HepG2 (cell line): Measurements from ENCODE around the gene CACNA1D.

Experiments
- HDAC2 ChIP-seq: sonication (generic); formaldehyde crosslinking; IDR thresholded peaks from 2 replicates; pipeline ENCODE4 v1.4.0; 2020; ENCODE audit warnings: missing genetic modification reagents
- MEIS1 ChIP-seq: sonication (generic); formaldehyde crosslinking; IDR thresholded peaks from 2 replicates; pipeline ENCODE4 v1.9.0; 2021; ENCODE audit warnings: mild to moderate bottlenecking, missing genetic modification reagents, moderate library complexity, borderline replicate concordance

- TF ChIP-seq HDAC2 (CRISPR knock-in tag): no peak
- TF ChIP-seq MEIS1 (CRISPR knock-in tag): no peak
Measured at GRCh38 chr3:53708001-53708621, 213.7 kb downstream of the CACNA1D start.
